Fibroblast of mammary gland (primary cell): ENCODE data around the gene CKAP2.
"Not testable (repeated sequence)": the region's sequence is repeated elsewhere in the genome, so short reads cannot be mapped to it uniquely, and the experiment has no call there.

Experiments used
- DNase-seq: peaks from one replicate; pipeline ENCODE4 v3.0.0-alpha.2; 2010; ENCODE audit warnings: low read depth
- H3K4me3 ChIP-seq: 2 replicates; pipeline ENCODE4 v1.5.1; 2011; ENCODE audit warnings: low read depth, mild to moderate bottlenecking, low read length, moderate library complexity; ENCODE audit not compliant: control insufficient read depth
- TF ChIP-seq, protein P1 (sequence below): conservative IDR thresholded peaks from 2 replicates; pipeline ENCODE4 v1.5.1; 2011; ENCODE audit warnings: low read depth, low read length, inconsistent platforms; ENCODE audit not compliant: control insufficient read depth, insufficient read depth

Gene CKAP2

DNA sequence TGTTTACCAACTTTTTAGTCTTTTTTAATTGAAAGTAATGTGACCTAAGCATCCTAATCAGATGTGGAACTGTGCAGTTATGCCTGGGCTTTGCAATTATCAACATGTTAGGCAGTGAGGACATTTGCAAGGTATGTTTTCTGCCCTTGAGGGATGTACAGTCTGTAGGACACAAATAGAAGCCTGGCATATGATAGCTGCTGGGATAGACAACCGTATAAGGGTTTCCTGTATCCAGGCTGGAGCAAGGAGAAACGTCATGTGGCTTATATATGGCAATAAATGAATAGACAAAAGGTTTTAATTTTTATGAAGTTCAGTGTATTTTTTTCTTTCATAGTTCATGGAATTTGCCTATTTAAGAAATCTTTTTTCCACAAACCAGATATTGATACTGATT is 2.8 kb upstream of the CKAP2 start:
- TF ChIP-seq, protein P1, sequence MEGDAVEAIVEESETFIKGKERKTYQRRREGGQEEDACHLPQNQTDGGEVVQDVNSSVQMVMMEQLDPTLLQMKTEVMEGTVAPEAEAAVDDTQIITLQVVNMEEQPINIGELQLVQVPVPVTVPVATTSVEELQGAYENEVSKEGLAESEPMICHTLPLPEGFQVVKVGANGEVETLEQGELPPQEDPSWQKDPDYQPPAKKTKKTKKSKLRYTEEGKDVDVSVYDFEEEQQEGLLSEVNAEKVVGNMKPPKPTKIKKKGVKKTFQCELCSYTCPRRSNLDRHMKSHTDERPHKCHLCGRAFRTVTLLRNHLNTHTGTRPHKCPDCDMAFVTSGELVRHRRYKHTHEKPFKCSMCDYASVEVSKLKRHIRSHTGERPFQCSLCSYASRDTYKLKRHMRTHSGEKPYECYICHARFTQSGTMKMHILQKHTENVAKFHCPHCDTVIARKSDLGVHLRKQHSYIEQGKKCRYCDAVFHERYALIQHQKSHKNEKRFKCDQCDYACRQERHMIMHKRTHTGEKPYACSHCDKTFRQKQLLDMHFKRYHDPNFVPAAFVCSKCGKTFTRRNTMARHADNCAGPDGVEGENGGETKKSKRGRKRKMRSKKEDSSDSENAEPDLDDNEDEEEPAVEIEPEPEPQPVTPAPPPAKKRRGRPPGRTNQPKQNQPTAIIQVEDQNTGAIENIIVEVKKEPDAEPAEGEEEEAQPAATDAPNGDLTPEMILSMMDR: no peak
- DNase-seq: no peak
- no peak overlapping the region for H3K4me3 ChIP-seq

DNA sequence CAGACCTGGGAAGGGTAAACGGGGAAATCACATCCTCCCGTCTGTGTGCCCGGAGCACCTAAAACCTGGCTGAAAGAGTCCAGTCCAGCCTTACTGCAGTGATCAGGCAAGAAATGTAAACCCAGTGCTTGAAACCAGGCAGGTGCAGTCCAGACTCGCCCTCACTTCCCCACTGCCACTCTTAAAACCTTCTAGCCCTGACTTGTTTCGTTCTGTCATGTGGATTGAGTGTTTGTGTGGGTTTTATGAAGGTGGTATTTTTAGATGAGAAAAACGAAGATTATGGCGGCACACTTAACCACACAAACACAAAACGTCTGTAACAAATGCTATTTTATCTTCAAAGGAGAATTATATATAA is 839 bp upstream of the CKAP2 start:
- DNase-seq: no peak
- peak overlapping the region; percentile 54 for H3K4me3 ChIP-seq
- TF ChIP-seq, protein P1: no peak

DNA sequence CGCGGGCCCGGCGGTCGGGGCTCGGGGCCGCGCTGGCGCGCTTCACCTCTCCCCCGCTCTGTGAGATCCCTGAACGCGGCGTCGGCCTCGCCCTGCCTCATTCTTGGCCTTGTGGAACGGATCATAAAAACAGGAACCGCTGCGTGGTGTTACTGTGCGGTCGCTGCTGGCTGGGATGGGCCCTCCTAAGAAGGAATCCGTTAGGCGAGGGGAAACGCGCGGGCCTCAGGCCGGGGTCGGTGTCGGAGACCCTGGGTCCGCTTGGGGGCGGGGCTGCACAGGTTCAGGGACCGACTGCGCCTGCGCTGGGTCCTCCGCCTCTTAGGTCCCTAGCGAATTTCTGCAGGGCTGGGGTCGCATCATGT is 381 bp downstream of the CKAP2 start:
- DNase-seq: peak; percentile 49
- TF ChIP-seq, protein P1: no peak
- H3K4me3 ChIP-seq: peak overlapping the region; percentile 54

- TF ChIP-seq, protein P1: no peak
- peak; percentile 87 for DNase-seq
- H3K4me3 ChIP-seq: no peak overlapping the region
Observed at GRCh38 chr13:52459668-52460067, 4.4 kb downstream of the CKAP2 start.

- no peak overlapping the region for H3K4me3 ChIP-seq
- DNase-seq: no peak
- TF ChIP-seq, protein P1: no peak
Observed at GRCh38 chr13:52461265-52461664, 6.0 kb downstream of the CKAP2 start.

DNA sequence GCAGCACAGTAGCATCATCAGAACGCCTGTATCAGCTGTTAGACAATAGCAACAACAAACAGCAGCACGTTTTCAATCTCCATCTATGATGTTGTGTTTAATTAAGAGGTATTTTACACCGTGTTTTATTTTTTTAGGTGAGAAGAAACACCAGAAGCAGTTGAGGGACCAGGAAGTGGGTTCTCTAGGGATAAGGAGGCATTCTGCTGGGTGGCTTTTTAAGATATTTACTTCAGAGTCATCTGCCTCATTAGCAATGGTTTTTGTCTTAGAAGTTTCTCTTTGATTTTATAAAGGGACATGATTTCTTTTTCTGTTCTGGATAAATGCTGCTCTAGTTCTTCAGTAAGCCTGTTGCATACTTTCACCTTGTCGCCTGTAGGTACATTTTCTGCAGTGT is 8.2 kb downstream of the CKAP2 start:
- DNase-seq: no peak
- TF ChIP-seq, protein P1: no peak

GRCh38 chr13:52468487-52468886 is 13.2 kb downstream of the CKAP2 start:
- DNase-seq, H3K4me3 ChIP-seq: not testable (repeated sequence)

More for the DNA sequence above, 8.2 kb downstream of the CKAP2 start:
- no peak overlapping the region for H3K4me3 ChIP-seq

GRCh38 chr13:52480677-52481428 is 25.6 kb downstream of the CKAP2 start:
- DNase-seq, H3K4me3 ChIP-seq: not testable (repeated sequence)

GRCh38 chr13:52487078-52487477 is 31.8 kb downstream of the CKAP2 start:
- not testable (repeated sequence) for DNase-seq, H3K4me3 ChIP-seq

GRCh38 chr13:52488763-52489162 is 33.5 kb downstream of the CKAP2 start:
- H3K4me3 ChIP-seq, DNase-seq: not testable (repeated sequence)

GRCh38 chr13:52491015-52491414 is 35.7 kb downstream of the CKAP2 start:
- H3K4me3 ChIP-seq, DNase-seq: not testable (repeated sequence)
